HEK293 (cell line): Measurements from ENCODE around the gene EPHB1.

Experiments used
- HOXC10 ChIP-seq: sonication (generic); formaldehyde crosslinking; IDR thresholded peaks from 2 replicates; pipeline ENCODE4 v1.8.1; 2023; ENCODE audit warnings: mild to moderate bottlenecking, missing genetic modification reagents
- IKZF3 ChIP-seq: fragments of 450-650 bp; IDR thresholded peaks from 2 replicates; pipeline ENCODE4 v1.5.0; 2018; ENCODE audit warnings: missing biosample characterization, mild to moderate bottlenecking, missing genetic modification characterization, moderate library complexity
- MEIS1 ChIP-seq: sonication (generic); formaldehyde crosslinking; IDR thresholded peaks from 2 replicates; pipeline ENCODE4 v1.8.1; 2022; ENCODE audit warnings: missing genetic modification reagents, mild to moderate bottlenecking, borderline replicate concordance
- RBAK ChIP-seq: fragments of 450-650 bp; formaldehyde crosslinking; IDR thresholded peaks from 2 replicates; pipeline ENCODE4 v1.5.1; 2016; ENCODE audit warnings: missing biosample characterization, missing genetic modification characterization
- ZBTB1 ChIP-seq: fragments of 450-650 bp; formaldehyde crosslinking; IDR thresholded peaks from 2 replicates; pipeline ENCODE4 v1.5.1; 2016; ENCODE audit warnings: missing biosample characterization, missing genetic modification characterization
- ZBTB17 ChIP-seq: fragments of 450-650 bp; formaldehyde crosslinking; IDR thresholded peaks from 2 replicates; pipeline ENCODE4 v1.5.1; 2016; ENCODE audit warnings: missing biosample characterization, missing genetic modification characterization
- ZNF114 ChIP-seq: fragments of 450-650 bp; formaldehyde crosslinking; IDR thresholded peaks from 2 replicates; pipeline ENCODE4 v1.5.0; 2017; ENCODE audit warnings: missing biosample characterization, missing genetic modification characterization
- ZNF433 ChIP-seq: fragments of 450-650 bp; formaldehyde crosslinking; IDR thresholded peaks from 2 replicates; pipeline ENCODE4 v1.5.1; 2016; ENCODE audit warnings: missing biosample characterization, missing genetic modification characterization, low read depth
- TF ChIP-seq, protein P1 (sequence below): fragments of 450-650 bp; formaldehyde crosslinking; IDR thresholded peaks from 2 replicates; pipeline ENCODE4 v1.5.1; 2016; ENCODE audit warnings: missing biosample characterization, missing genetic modification characterization
- TF ChIP-seq, protein P2 (sequence below): fragments of 450-650 bp; IDR thresholded peaks from 2 replicates; pipeline ENCODE4 v1.5.1; 2018; ENCODE audit warnings: missing biosample characterization, mild to moderate bottlenecking, missing genetic modification characterization
- TF ChIP-seq, protein P3 (sequence below): fragments of 450-650 bp; formaldehyde crosslinking; IDR thresholded peaks from 2 replicates; pipeline ENCODE4 v1.5.1; 2016; ENCODE audit warnings: missing biosample characterization, missing genetic modification characterization

DNA sequence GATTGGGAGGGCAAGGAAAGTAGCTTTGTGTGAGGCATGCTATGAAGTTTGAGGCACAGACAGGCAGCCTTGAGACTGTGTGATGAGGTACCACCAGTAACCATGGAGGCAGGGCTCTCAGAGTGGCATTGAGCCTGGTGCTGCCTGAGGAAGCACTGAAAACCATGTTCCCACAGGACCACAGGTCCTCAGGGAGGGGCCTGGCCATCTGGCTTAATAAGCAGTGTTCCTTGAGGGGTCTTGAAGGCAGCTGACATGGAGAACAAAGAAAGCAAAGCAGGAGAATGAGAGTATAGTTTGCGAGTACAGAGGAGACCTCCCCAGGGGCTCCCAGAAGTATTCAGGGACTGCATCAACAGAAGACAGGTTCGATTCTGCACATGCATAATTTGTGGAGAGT is 346.6 kb downstream of the EPHB1 start:
- TF ChIP-seq HOXC10 (no peak), MEIS1 (CRISPR knock-in tag) (no peak), ZBTB1 (tag by site-specific recombination) (no peak), ZNF433 (tag by site-specific recombination) (no peak), IKZF3 (tag by site-specific recombination) (no peak), ZNF114 (tag by site-specific recombination) (no peak), ZBTB17 (tag by site-specific recombination) (no peak), RBAK (tag by site-specific recombination) (no peak)
- TF ChIP-seq, protein P1, sequence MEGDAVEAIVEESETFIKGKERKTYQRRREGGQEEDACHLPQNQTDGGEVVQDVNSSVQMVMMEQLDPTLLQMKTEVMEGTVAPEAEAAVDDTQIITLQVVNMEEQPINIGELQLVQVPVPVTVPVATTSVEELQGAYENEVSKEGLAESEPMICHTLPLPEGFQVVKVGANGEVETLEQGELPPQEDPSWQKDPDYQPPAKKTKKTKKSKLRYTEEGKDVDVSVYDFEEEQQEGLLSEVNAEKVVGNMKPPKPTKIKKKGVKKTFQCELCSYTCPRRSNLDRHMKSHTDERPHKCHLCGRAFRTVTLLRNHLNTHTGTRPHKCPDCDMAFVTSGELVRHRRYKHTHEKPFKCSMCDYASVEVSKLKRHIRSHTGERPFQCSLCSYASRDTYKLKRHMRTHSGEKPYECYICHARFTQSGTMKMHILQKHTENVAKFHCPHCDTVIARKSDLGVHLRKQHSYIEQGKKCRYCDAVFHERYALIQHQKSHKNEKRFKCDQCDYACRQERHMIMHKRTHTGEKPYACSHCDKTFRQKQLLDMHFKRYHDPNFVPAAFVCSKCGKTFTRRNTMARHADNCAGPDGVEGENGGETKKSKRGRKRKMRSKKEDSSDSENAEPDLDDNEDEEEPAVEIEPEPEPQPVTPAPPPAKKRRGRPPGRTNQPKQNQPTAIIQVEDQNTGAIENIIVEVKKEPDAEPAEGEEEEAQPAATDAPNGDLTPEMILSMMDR, result no peak
- TF ChIP-seq, protein P2, sequence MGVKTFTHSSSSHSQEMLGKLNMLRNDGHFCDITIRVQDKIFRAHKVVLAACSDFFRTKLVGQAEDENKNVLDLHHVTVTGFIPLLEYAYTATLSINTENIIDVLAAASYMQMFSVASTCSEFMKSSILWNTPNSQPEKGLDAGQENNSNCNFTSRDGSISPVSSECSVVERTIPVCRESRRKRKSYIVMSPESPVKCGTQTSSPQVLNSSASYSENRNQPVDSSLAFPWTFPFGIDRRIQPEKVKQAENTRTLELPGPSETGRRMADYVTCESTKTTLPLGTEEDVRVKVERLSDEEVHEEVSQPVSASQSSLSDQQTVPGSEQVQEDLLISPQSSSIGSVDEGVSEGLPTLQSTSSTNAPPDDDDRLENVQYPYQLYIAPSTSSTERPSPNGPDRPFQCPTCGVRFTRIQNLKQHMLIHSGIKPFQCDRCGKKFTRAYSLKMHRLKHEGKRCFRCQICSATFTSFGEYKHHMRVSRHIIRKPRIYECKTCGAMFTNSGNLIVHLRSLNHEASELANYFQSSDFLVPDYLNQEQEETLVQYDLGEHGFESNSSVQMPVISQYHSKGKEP, result no peak
- TF ChIP-seq, protein P3, sequence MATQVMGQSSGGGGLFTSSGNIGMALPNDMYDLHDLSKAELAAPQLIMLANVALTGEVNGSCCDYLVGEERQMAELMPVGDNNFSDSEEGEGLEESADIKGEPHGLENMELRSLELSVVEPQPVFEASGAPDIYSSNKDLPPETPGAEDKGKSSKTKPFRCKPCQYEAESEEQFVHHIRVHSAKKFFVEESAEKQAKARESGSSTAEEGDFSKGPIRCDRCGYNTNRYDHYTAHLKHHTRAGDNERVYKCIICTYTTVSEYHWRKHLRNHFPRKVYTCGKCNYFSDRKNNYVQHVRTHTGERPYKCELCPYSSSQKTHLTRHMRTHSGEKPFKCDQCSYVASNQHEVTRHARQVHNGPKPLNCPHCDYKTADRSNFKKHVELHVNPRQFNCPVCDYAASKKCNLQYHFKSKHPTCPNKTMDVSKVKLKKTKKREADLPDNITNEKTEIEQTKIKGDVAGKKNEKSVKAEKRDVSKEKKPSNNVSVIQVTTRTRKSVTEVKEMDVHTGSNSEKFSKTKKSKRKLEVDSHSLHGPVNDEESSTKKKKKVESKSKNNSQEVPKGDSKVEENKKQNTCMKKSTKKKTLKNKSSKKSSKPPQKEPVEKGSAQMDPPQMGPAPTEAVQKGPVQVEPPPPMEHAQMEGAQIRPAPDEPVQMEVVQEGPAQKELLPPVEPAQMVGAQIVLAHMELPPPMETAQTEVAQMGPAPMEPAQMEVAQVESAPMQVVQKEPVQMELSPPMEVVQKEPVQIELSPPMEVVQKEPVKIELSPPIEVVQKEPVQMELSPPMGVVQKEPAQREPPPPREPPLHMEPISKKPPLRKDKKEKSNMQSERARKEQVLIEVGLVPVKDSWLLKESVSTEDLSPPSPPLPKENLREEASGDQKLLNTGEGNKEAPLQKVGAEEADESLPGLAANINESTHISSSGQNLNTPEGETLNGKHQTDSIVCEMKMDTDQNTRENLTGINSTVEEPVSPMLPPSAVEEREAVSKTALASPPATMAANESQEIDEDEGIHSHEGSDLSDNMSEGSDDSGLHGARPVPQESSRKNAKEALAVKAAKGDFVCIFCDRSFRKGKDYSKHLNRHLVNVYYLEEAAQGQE (tag by site-specific recombination), result no peak
